RWPE2 (cell line): ENCODE measurements around the gene ZRANB3.

Source experiments
- ATAC-seq: fragments of 200-7000 bp; cut with Tn5 transposase; 3 replicates; pipeline ENCODE4 v1.9.1; 2021; ENCODE audit warnings: low read depth
- DNase-seq: peaks from one replicate; pipeline ENCODE4 v3.0.0-alpha.2; 2020; ENCODE audit warnings: low spot score
- H3K27ac ChIP-seq: fragments of 450-650 bp; 2 replicates; pipeline ENCODE4 v1.5.1; 2017; ENCODE audit warnings: mild to moderate bottlenecking; ENCODE audit not compliant: poor library complexity, severe bottlenecking
- H3K27me3 ChIP-seq: fragments of 250-450 bp; sonication (Bioruptor Pico); 2 replicates; pipeline ENCODE4 v1.5.1; 2021; ENCODE audit warnings: mild to moderate bottlenecking, moderate library complexity; ENCODE audit not compliant: insufficient read depth, poor library complexity, severe bottlenecking
- H3K36me3 ChIP-seq: fragments of 250-450 bp; sonication (Bioruptor Pico); 2 replicates; pipeline ENCODE4 v1.5.1; 2020; ENCODE audit warnings: low read depth, mild to moderate bottlenecking, moderate library complexity
- H3K4me1 ChIP-seq: fragments of 250-450 bp; sonication (Bioruptor Pico); 2 replicates; pipeline ENCODE4 v1.5.1; 2021; ENCODE audit warnings: mild to moderate bottlenecking, moderate library complexity; ENCODE audit not compliant: insufficient read depth, poor library complexity, severe bottlenecking
- H3K4me3 ChIP-seq: fragments of 250-450 bp; sonication (Bioruptor Pico); 2 replicates; pipeline ENCODE4 v1.5.1; 2021; ENCODE audit warnings: mild to moderate bottlenecking, moderate library complexity; ENCODE audit not compliant: severe bottlenecking
- H3K9me3 ChIP-seq: fragments of 250-450 bp; sonication (Bioruptor Pico); 2 replicates; pipeline ENCODE4 v1.5.1; 2021; ENCODE audit warnings: mild to moderate bottlenecking, moderate library complexity; ENCODE audit not compliant: severe bottlenecking
- TF ChIP-seq, protein P1 (sequence below): fragments of 450-650 bp; IDR thresholded peaks from one replicate; pipeline ENCODE4 v1.5.1; 2017; ENCODE audit warnings: mild to moderate bottlenecking, moderate library complexity; ENCODE audit not compliant: poor library complexity, severe bottlenecking

Gene ZRANB3

DNA sequence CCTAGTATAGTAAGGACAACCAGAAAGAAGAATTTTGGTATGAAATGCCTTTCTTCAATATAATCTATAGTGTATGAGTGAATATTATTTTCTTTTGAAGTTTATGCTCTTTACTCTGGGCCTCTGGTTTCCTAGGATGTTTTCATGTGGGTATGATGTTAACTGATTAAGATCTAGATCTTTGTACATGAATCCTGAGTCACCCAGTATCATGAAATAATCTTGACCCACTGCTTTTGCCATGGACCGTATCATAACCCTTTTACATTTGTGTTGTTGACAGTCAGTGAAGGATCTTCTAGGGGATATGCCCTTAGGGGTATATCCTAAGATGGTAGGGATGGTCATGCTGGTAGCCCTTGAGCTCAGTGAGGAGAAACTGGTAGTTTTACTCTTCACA, 378.7 kb downstream of the ZRANB3 start:
- H3K9me3 ChIP-seq: no peaks in the 10 kb centered on the region
- no peaks in the 10 kb centered on the region for H3K27me3 ChIP-seq
- no peak overlapping the region for H3K4me3 ChIP-seq
- TF ChIP-seq, protein P1, sequence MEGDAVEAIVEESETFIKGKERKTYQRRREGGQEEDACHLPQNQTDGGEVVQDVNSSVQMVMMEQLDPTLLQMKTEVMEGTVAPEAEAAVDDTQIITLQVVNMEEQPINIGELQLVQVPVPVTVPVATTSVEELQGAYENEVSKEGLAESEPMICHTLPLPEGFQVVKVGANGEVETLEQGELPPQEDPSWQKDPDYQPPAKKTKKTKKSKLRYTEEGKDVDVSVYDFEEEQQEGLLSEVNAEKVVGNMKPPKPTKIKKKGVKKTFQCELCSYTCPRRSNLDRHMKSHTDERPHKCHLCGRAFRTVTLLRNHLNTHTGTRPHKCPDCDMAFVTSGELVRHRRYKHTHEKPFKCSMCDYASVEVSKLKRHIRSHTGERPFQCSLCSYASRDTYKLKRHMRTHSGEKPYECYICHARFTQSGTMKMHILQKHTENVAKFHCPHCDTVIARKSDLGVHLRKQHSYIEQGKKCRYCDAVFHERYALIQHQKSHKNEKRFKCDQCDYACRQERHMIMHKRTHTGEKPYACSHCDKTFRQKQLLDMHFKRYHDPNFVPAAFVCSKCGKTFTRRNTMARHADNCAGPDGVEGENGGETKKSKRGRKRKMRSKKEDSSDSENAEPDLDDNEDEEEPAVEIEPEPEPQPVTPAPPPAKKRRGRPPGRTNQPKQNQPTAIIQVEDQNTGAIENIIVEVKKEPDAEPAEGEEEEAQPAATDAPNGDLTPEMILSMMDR: no peak
- DNase-seq: no peak
- H3K36me3 ChIP-seq: peaks cover 91% of the 10 kb centered on the region
- ATAC-seq: no peak
- no peak overlapping the region for H3K27ac ChIP-seq
- peaks cover 4% of the 10 kb centered on the region for H3K4me1 ChIP-seq

DNA sequence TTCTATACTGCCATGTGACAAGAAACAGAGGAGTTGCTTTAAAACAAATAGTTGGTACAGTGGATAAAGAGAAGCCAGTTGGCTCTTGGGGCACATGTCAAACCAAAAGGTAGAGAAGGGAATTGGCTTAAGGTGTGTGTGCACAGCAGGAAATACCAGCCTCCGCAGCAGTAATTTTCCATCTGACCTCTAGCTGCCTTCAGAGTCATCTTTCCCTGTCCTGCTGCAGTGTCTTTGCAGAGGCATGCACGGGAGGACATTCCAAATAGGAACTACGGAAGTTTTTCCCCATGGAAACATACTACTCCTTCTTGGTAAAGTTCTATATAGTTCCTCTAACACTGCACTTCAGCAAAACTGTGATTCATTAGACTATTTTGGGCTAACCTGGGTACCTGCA, 379.4 kb downstream of the ZRANB3 start:
- Histone ChIP-seq H3K9me3 (no peaks in the 10 kb centered on the region), H3K36me3 (peaks cover 86% of the 10 kb centered on the region), H3K27me3 (no peaks in the 10 kb centered on the region), H3K4me3 (no peak overlapping the region), H3K4me1 (peaks cover 4% of the 10 kb centered on the region), H3K27ac (no peak overlapping the region)
- ATAC-seq (no peak), DNase-seq (no peak)
- TF ChIP-seq, protein P1: no peak

DNA sequence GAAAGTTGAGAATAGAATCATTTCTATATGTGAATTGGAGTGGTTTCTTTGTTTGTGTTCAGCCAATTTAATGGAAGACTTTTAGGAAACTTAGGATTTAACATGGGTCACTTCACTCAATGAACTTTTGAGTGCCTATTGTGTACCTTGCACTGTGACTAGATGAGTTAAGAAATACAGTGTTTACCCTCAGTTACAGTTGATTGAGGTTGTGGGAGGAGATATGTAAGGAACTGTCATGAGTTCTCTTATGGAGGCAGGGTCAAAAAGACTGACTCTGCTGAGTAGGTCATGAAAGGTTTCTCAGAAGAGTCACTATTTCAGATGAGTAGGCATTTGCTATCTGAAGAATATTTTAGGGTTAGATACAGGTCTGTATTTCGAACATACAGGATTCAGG, 380.3 kb downstream of the ZRANB3 start:
- Histone ChIP-seq H3K36me3 (peaks cover 79% of the 10 kb centered on the region), H3K4me3 (no peak overlapping the region), H3K9me3 (no peaks in the 10 kb centered on the region), H3K4me1 (peaks cover 4% of the 10 kb centered on the region), H3K27ac (no peak overlapping the region), H3K27me3 (no peaks in the 10 kb centered on the region)
- no peak for ATAC-seq
- no peak for DNase-seq
- TF ChIP-seq, protein P1: no peak

DNA sequence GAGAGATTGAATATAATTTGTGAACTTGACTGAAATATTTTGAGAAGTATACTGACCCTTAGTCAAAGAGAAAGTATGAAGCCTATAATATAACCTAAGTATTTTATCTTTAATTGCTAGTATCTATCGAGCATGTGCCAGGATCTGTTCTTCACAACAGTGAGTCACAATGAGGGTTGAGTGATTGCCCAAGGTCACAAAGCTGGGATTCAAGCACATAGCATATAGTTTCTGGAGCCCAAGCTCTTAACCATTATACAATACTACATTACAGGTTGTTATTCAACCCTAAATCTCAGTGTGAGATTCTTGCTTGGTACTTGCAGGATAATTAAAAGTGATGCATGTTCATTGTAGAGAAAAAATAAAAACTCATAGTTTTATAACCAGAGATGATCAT, 381.8 kb downstream of the ZRANB3 start:
- Histone ChIP-seq H3K4me1 (peaks cover 9% of the 10 kb centered on the region), H3K36me3 (peaks cover 71% of the 10 kb centered on the region), H3K4me3 (no peak overlapping the region), H3K27me3 (no peaks in the 10 kb centered on the region), H3K9me3 (no peaks in the 10 kb centered on the region), H3K27ac (no peak overlapping the region)
- TF ChIP-seq, protein P1: no peak
- DNase-seq (no peak), ATAC-seq (peak; percentile 51; the same call in 2 of the 3 replicates)

DNA sequence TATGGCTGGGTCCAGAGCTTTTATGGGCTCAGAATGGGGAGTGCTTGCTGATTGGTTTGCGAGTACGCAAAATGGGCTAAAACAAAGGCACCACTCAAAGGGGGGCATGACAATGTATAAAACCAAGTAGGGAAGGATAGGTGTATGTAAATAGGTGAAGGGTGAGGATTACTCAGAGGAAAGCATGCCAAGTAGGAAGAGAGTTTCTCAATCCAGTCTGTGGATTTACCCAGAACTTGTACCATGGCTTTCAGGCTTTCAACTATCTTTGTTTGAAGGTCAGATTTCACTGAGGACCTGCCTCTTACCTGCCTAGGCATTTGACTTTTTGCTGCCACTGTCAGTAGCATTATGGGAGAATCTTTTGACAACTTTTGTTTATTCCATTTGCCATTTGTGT, 386.7 kb downstream of the ZRANB3 start:
- TF ChIP-seq, protein P1: no peak
- Histone ChIP-seq H3K4me3 (no peak overlapping the region), H3K27ac (no peak overlapping the region), H3K27me3 (no peaks in the 10 kb centered on the region), H3K36me3 (peaks cover 40% of the 10 kb centered on the region), H3K4me1 (peaks cover 14% of the 10 kb centered on the region), H3K9me3 (peaks cover 5% of the 10 kb centered on the region)
- ATAC-seq: peak; percentile 93
- DNase-seq: no peak
